ENCODE data around the gene SPG7. TPM values are rescaled to one million over a fixed set of nuclear protein-coding genes. Genes with fewer than 3 reads are reported as not detected.

SPG7 gene
- total and polyA plus RNA-seq, 9 of the 15 experiments (the other 6 are each of a cell fraction or from before 2014, with no cell fraction given) = 5.8 to 89.1 (median 49.4) TPM

DNA sequence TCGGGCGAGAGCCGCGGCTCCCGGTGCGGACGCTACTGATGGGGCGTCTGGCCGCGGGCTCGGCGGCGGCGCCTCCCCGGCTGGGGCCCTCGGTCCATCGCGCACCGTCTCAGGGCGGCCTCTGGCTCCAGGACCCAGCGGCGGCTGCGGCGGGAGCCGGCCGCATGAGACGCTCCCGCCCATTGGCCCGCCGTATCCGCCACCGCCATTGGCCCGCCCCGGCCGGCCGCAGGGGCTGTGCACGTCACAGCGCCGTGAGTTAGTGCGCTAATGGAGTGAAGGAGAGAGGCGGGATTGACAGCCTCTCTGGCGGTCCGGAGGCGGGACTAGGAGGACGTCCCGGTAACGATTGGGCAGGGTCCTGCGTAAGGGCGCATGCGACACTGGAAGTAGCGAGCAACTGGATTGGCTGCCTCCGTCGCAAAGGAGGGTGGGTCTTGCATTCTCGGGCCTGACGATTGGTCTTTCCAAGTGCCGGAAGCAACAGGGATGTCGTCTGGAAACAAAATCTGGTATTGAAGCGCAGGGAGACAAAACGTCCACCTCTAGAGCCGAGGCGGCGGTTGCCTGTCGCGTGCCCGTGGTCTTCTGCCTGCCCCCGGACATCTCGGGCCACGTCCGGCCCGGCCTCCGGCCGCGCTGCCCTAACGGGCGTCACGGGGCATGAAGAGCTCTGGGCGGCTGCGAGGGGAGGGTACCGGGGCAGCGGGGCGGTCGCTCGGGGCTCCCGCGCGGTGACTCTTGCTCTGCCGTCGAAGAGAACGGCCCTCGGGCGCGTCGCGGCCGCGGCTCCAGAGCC lies 17.6 kb upstream of the SPG7 start, which contains the start of gene ANKRD11 (continued):
- TF ChIP-seq, protein P1, sequence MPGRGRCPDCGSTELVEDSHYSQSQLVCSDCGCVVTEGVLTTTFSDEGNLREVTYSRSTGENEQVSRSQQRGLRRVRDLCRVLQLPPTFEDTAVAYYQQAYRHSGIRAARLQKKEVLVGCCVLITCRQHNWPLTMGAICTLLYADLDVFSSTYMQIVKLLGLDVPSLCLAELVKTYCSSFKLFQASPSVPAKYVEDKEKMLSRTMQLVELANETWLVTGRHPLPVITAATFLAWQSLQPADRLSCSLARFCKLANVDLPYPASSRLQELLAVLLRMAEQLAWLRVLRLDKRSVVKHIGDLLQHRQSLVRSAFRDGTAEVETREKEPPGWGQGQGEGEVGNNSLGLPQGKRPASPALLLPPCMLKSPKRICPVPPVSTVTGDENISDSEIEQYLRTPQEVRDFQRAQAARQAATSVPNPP (IDR thresholded peaks at IDR 0.05; ENCODE audit: borderline replicate concordance, insufficient read depth, insufficient read length) = no peak
- TF ChIP-seq ZC3H4 (CRISPR knock-in tag; IDR thresholded peaks at IDR 0.05; ENCODE audit: borderline replicate concordance) = no peak
- no peak for TF ChIP-seq MECOM (CRISPR knock-in tag; IDR thresholded peaks at IDR 0.05)
- TF ChIP-seq, protein P2, sequence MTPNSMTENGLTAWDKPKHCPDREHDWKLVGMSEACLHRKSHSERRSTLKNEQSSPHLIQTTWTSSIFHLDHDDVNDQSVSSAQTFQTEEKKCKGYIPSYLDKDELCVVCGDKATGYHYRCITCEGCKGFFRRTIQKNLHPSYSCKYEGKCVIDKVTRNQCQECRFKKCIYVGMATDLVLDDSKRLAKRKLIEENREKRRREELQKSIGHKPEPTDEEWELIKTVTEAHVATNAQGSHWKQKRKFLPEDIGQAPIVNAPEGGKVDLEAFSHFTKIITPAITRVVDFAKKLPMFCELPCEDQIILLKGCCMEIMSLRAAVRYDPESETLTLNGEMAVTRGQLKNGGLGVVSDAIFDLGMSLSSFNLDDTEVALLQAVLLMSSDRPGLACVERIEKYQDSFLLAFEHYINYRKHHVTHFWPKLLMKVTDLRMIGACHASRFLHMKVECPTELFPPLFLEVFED (CRISPR knock-in tag; conservative IDR thresholded peaks at IDR 0.05) = no peak
- no peak for TF ChIP-seq ZNF766 (CRISPR knock-in tag; conservative IDR thresholded peaks at IDR 0.05)
- no peak for TF ChIP-seq POU5F1 (IDR thresholded peaks at IDR 0.05; ENCODE audit: borderline replicate concordance, low read depth, low read length, partially characterized antibody)
- TF ChIP-seq FIP1L1 (IDR thresholded peaks at IDR 0.05; ENCODE audit: low read depth, low read length, poor library complexity, severe bottlenecking) = peak; percentile 10
- peak; percentile 29; the same call in 1 of the 2 replicates for TF ChIP-seq RUNX1 (IDR thresholded peaks at IDR 0.05; ENCODE audit: low read depth)
- peak; percentile 99 for TF ChIP-seq RBM25 (IDR thresholded peaks at IDR 0.05; ENCODE audit: low read depth, low read length, severe bottlenecking)
- TF ChIP-seq TEAD2 (tag; IDR thresholded peaks at IDR 0.05) = no peak
- peak; percentile 88 to 89 for TF ChIP-seq FOXK2 (conservative IDR thresholded peaks at IDR 0.05 in 1 of 2, IDR thresholded peaks at IDR 0.05 in 1 of 2; ENCODE audit: low read depth in 2 of 2)
- TF ChIP-seq, protein P3, sequence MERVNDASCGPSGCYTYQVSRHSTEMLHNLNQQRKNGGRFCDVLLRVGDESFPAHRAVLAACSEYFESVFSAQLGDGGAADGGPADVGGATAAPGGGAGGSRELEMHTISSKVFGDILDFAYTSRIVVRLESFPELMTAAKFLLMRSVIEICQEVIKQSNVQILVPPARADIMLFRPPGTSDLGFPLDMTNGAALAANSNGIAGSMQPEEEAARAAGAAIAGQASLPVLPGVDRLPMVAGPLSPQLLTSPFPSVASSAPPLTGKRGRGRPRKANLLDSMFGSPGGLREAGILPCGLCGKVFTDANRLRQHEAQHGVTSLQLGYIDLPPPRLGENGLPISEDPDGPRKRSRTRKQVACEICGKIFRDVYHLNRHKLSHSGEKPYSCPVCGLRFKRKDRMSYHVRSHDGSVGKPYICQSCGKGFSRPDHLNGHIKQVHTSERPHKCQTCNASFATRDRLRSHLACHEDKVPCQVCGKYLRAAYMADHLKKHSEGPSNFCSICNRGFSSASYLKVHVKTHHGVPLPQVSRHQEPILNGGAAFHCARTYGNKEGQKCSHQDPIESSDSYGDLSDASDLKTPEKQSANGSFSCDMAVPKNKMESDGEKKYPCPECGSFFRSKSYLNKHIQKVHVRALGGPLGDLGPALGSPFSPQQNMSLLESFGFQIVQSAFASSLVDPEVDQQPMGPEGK (CRISPR knock-in tag; IDR thresholded peaks at IDR 0.05; ENCODE audit: borderline replicate concordance) = no peak
- no peak for TF ChIP-seq PTBP1 (IDR thresholded peaks at IDR 0.05; ENCODE audit: low read depth, low read length)
- TF ChIP-seq, protein P4, sequence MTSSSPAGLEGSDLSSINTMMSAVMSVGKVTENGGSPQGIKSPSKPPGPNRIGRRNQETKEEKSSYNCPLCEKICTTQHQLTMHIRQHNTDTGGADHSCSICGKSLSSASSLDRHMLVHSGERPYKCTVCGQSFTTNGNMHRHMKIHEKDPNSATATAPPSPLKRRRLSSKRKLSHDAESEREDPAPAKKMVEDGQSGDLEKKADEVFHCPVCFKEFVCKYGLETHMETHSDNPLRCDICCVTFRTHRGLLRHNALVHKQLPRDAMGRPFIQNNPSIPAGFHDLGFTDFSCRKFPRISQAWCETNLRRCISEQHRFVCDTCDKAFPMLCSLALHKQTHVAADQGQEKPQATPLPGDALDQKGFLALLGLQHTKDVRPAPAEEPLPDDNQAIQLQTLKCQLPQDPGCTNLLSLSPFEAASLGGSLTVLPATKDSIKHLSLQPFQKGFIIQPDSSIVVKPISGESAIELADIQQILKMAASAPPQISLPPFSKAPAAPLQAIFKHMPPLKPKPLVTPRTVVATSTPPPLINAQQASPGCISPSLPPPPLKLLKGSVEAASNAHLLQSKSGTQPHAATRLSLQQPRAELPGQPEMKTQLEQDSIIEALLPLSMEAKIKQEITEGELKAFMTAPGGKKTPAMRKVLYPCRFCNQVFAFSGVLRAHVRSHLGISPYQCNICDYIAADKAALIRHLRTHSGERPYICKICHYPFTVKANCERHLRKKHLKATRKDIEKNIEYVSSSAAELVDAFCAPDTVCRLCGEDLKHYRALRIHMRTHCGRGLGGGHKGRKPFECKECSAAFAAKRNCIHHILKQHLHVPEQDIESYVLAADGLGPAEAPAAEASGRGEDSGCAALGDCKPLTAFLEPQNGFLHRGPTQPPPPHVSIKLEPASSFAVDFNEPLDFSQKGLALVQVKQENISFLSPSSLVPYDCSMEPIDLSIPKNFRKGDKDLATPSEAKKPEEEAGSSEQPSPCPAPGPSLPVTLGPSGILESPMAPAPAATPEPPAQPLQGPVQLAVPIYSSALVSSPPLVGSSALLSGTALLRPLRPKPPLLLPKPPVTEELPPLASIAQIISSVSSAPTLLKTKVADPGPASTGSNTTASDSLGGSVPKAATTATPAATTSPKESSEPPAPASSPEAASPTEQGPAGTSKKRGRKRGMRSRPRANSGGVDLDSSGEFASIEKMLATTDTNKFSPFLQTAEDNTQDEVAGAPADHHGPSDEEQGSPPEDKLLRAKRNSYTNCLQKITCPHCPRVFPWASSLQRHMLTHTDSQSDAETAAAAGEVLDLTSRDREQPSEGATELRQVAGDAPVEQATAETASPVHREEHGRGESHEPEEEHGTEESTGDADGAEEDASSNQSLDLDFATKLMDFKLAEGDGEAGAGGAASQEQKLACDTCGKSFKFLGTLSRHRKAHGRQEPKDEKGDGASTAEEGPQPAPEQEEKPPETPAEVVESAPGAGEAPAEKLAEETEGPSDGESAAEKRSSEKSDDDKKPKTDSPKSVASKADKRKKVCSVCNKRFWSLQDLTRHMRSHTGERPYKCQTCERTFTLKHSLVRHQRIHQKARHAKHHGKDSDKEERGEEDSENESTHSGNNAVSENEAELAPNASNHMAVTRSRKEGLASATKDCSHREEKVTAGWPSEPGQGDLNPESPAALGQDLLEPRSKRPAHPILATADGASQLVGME (CRISPR knock-in tag; IDR thresholded peaks at IDR 0.05) = no peak
